IPS-NIHi7 (cell line): ENCODE data around the gene NINJ2.
"Not testable (repeated sequence)": the region's sequence is repeated elsewhere in the genome, so short reads cannot be mapped to it uniquely, and the experiment has no call there.

Experiments used
- DNase-seq: peaks from one replicate; pipeline ENCODE4 v3.0.0; 2012; ENCODE audit warnings: mixed read lengths; ENCODE audit errors: extremely low spot score

The NINJ2 gene

GRCh38 chr12:641321-641720 lies 21.9 kb downstream of the NINJ2 start:
- not testable (repeated sequence) for DNase-seq

- no peak for DNase-seq
These were observed 22.5 kb downstream of the NINJ2 start for GRCh38 chr12:640773-641172.

- DNase-seq = no peak
These were observed 23.3 kb downstream of the NINJ2 start for GRCh38 chr12:639988-640387.

GRCh38 chr12:639566-639965 lies 23.7 kb downstream of the NINJ2 start:
- DNase-seq = no peak

- DNase-seq = no peak
These were observed 24.2 kb downstream of the NINJ2 start for GRCh38 chr12:638953-639557.

GRCh38 chr12:636632-637031 lies 26.6 kb downstream of the NINJ2 start:
- DNase-seq = no peak

GRCh38 chr12:633731-634130 lies 29.5 kb downstream of the NINJ2 start:
- DNase-seq = no peak

GRCh38 chr12:632102-632696 lies 31.0 kb downstream of the NINJ2 start:
- DNase-seq = peak; percentile 28

GRCh38 chr12:630656-631632 lies 32.3 kb downstream of the NINJ2 start:
- peak; percentile 46 for DNase-seq

- DNase-seq = not testable (repeated sequence)
These were observed 34.5 kb downstream of the NINJ2 start for GRCh38 chr12:628742-629078.

GRCh38 chr12:627863-628741 lies 35.1 kb downstream of the NINJ2 start:
- no peak for DNase-seq

GRCh38 chr12:627285-627684 lies 36.0 kb downstream of the NINJ2 start:
- DNase-seq = no peak

GRCh38 chr12:625998-626397 lies 37.2 kb downstream of the NINJ2 start:
- no peak for DNase-seq

- DNase-seq = peak; percentile 36
These were observed 39.3 kb downstream of the NINJ2 start for GRCh38 chr12:623865-624372.

- peak; percentile 55 for DNase-seq
These were observed 39.9 kb downstream of the NINJ2 start for GRCh38 chr12:623172-623864.

- DNase-seq = no peak
These were observed 40.8 kb downstream of the NINJ2 start for GRCh38 chr12:622416-622815.

GRCh38 chr12:619346-619745 lies 43.9 kb downstream of the NINJ2 start:
- DNase-seq = no peak

- no peak for DNase-seq
These were observed 44.6 kb downstream of the NINJ2 start for GRCh38 chr12:618605-619004.

GRCh38 chr12:617304-617915 lies 45.8 kb downstream of the NINJ2 start:
- DNase-seq = no peak

GRCh38 chr12:615620-616019 lies 47.6 kb downstream of the NINJ2 start:
- no peak for DNase-seq
